D721Med (cell line): ENCODE measurements around the gene PRKN.

Source experiments
- DNase-seq: peaks from one replicate; pipeline ENCODE4 v3.0.0; 2011; ENCODE audit warnings: low spot score; ENCODE audit not compliant: insufficient read length
- FAIRE-seq: peaks from 2 replicates; lab custom pipeline; 2011; peaks lifted over from hg19 to GRCh38; lab: Jason Lieb, UNC
- CTCF ChIP-seq: IDR thresholded peaks from 2 replicates; pipeline ENCODE4 v1.5.1; 2012; ENCODE audit warnings: mild to moderate bottlenecking, control low read depth; ENCODE audit not compliant: insufficient read depth; ENCODE audit errors: missing control alignments

The PRKN gene

GRCh38 chr6:162267641-162268040 is 459.9 kb downstream of the PRKN start:
- DNase-seq (no peak), FAIRE-seq (no peak)
- no peak for TF ChIP-seq CTCF

DNA sequence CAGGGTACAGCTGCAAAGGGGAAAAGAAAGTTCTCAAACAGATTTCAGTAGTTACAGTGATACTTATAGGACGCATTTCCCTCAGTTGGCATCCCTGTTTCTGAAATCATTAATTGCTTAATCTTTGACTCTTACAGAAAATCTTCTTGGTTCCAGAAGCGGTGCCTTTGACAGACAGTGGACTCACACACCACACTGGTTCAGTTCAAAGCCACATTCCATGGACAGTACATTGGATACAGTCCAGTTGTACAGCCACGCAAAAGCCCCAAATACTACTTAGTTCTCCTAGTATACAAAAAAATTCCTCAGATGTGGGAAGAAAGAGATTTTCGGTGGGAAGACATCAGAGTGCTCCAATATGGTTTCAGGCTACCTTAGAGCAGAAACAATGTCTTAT is 460.4 kb downstream of the PRKN start:
- no peak for DNase-seq
- FAIRE-seq, result no peak
- TF ChIP-seq CTCF, result no peak

DNA sequence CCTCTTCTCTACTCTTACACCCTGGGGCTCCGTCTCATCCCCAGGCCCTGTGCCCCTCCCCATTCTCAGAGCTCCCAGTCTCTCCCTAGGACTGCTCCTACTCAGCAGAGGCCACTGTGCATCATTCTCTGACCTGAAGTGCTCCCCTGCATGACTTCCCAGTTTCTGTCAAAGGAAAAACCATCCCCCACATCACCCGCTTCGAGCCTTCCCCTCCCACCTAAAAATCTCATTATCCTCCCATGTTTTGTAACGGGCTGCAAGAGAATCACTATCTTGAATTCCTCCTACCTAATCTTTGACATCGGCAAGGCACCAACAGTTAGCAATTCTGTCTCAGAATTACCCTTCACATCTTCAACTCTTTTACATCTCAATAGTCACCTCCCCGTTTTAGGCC is 463.0 kb downstream of the PRKN start:
- no peak for TF ChIP-seq CTCF
- DNase-seq, result no peak
- no peak for FAIRE-seq

- FAIRE-seq, result no peak
- TF ChIP-seq CTCF, result no peak
These were observed 464.9 kb downstream of the PRKN start for GRCh38 chr6:162262466-162263196.

DNA sequence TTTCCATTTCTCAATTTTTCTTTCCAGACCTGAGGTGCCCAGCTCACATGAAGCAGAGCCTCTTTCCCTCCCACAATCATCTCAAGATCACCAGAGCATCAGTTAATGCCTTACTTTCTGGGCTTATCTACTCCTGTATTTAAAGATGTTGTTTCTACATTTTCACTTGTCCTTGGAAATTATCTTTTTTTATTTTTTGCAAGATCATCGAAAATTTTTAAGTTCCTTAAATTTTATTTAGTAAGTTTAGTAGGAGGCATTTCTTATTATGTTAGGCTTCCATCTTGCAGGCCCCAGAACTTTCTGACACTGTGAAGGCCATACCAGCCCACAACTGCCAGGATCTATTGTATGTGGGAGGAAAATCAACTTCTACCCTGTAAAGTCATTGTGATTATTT is 466.0 kb downstream of the PRKN start:
- FAIRE-seq (no peak), DNase-seq (no peak)
- TF ChIP-seq CTCF, result no peak

More at GRCh38 chr6:162262466-162263196, 464.9 kb downstream of the PRKN start:
- DNase-seq, result no peak

DNA sequence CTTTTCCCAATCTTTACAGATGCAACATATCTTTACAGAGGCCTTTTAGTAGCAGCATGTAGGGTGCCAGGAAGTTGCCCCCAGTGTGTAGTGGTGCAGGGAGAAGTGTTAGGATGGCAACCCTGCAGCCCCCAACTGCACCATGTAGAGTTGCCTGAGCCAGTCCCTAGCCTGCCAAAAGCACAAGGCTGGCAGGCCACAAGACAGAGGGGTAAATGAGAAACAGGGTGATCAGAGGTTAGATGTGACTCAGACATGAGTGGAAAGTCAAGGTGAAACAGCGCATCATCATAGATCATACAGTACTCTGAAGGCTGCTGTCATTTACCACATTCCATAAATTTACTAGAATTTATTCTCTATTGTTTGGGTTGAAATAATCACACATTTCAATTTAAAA is 467.5 kb downstream of the PRKN start:
- TF ChIP-seq CTCF, result no peak
- FAIRE-seq (no peak), DNase-seq (no peak)

GRCh38 chr6:162258647-162259046 is 468.9 kb downstream of the PRKN start:
- no peak for DNase-seq
- no peak for TF ChIP-seq CTCF
- no peak for FAIRE-seq
